ENCODE data around the gene KRTAP10-9. TPM values are rescaled to one million over a fixed set of nuclear protein-coding genes. Genes with fewer than 3 reads are reported as not detected.

KRTAP10-9 gene
- total and polyA plus RNA-seq, 4 donors = not detected

DNA sequence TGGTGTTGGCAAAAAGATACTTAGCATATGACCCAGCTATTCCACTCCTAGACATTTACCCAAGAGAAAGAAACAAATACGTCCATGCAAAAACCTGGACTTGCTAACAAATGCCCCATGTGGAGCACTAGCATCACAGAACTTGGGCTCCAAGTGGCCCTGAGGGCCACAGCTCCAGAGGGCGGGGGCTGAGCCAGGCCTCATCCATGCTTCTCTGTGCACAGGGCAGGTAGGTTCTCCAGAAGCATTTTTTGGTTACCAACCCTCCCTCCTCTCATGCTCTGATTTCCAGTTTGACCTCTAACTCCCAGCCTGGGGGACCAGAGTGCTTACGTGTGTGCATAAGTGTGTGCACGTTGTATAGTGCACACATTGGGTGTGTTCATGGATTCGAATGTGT lies 37.8 kb downstream of the KRTAP10-9 start:
- H3K9ac ChIP-seq (ENCODE audit: insufficient read depth in 1 of 2, low read length in 2 of 2) = no peak overlapping the region
- no peaks in the 10 kb centered on the region for H3K9me3 ChIP-seq (ENCODE audit: control insufficient read depth in 4 of 4, insufficient read depth in 3 of 4, low read length in 3 of 4)
- 89 to 91% methylated on average over 5 of the region's 5 CpGs for WGBS, 2 donors
- DNase-seq (no peak), ATAC-seq (ENCODE audit: insufficient read depth, low FRiP score) (no peak)
- H3K27me3 ChIP-seq (ENCODE audit: control insufficient read depth in 3 of 3, insufficient read depth in 3 of 3, low read length in 2 of 3) = no peaks in the 10 kb centered on the region
- TF ChIP-seq, protein P1, sequence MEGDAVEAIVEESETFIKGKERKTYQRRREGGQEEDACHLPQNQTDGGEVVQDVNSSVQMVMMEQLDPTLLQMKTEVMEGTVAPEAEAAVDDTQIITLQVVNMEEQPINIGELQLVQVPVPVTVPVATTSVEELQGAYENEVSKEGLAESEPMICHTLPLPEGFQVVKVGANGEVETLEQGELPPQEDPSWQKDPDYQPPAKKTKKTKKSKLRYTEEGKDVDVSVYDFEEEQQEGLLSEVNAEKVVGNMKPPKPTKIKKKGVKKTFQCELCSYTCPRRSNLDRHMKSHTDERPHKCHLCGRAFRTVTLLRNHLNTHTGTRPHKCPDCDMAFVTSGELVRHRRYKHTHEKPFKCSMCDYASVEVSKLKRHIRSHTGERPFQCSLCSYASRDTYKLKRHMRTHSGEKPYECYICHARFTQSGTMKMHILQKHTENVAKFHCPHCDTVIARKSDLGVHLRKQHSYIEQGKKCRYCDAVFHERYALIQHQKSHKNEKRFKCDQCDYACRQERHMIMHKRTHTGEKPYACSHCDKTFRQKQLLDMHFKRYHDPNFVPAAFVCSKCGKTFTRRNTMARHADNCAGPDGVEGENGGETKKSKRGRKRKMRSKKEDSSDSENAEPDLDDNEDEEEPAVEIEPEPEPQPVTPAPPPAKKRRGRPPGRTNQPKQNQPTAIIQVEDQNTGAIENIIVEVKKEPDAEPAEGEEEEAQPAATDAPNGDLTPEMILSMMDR (IDR thresholded peaks at IDR 0.05; ENCODE audit: control extremely low read depth, extremely low read depth) = no peak
- no peaks in the 10 kb centered on the region for H3K4me1 ChIP-seq (ENCODE audit: control insufficient read depth in 5 of 5, insufficient read depth in 5 of 5, low read length in 5 of 5)
- no peaks in the 10 kb centered on the region for H3K36me3 ChIP-seq (ENCODE audit: control insufficient read depth in 4 of 4, insufficient read depth in 4 of 4, low read length in 4 of 4)
- H3K4me3 ChIP-seq = no peak overlapping the region
- H3K27ac ChIP-seq (ENCODE audit: low read depth in 1 of 2, low read length in 1 of 2) = no peak overlapping the region

DNA sequence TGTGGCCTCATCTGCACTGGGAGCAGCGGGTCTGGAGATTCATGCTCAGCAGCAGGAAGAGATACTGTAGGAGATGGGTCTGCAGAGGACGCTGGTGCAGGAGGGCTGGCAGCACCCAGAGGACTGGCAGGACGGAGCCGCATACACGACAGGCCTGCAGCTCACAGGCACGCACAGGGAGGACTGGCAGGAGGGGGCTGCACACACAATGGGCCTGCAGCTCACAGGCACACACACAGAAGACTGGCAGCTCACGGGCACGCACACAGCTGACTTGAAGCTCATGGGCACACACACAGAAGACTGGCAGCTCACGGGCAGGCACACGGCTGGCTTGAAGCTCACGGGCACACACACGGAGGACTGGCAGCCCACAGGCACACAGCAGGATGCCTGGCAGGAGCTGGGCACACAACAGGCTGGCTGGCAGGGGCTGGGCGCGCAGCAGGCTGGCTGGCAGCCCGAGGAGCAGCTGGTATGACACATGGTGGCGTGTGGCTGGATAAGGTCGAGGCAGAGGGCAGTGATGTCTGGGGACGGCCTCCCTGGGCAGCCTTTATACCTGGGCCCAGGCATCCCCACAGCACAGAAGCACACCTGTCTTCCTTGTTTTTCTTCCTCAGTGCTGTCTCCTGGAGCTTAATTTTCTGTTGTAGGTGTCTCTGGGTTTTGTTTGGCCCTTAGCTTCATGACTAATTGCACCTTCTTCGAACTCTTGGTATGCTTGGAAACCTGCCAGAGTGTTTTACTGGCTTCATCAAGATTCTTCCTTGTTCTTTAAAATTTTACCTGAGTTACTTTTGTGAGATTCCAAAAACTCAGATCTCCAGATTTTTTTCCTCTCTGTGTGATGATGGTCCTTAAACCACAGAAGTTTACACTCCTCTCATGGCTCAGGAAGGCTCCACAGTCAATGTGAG lies 39.8 kb downstream of the KRTAP10-9 start, which contains the start of gene KRTAP12-2:
Gene KRTAP12-2, minus strand, starts transcription at position 527 of the 920 bp plus-strand sequence. Its CDS starts 41 bp downstream, at position 486.
- WGBS, 2 donors = 68 to 76% methylated on average over 19 of the region's 19 CpGs
- ATAC-seq (ENCODE audit: insufficient read depth, low FRiP score) = no peak
- H3K27ac ChIP-seq (ENCODE audit: low read depth in 1 of 2, low read length in 1 of 2) = no peak within 1 kb of the TSS

DNA sequence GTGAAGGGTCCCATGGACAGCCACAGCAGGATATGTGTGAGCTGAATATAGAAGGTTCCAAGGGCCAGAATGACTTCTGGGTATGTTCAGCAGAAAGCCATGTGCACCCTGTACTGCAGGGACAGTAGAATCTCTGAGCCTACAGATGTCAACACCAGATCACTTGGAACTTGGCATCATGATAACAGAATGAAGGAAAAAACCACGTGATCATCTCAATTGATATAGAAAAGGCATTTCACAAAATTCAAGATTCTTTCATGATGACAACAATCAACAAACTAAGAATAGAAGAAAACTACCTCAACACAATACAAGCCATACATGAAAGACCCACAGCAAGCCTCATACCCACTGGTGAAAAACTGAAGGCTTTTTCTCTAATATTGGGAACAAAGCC lies 40.7 kb downstream of the KRTAP10-9 start:
- Histone ChIP-seq H3K36me3 (ENCODE audit: control insufficient read depth in 4 of 4, insufficient read depth in 4 of 4, low read length in 4 of 4) (no peaks in the 10 kb centered on the region), H3K4me1 (ENCODE audit: control insufficient read depth in 5 of 5, insufficient read depth in 5 of 5, low read length in 5 of 5) (no peaks in the 10 kb centered on the region), H3K27me3 (ENCODE audit: control insufficient read depth in 3 of 3, insufficient read depth in 3 of 3, low read length in 2 of 3) (no peaks in the 10 kb centered on the region), H3K9ac (ENCODE audit: insufficient read depth in 1 of 2, low read length in 2 of 2) (no peak overlapping the region), H3K4me3 (no peak overlapping the region), H3K9me3 (ENCODE audit: control insufficient read depth in 4 of 4, insufficient read depth in 3 of 4, low read length in 3 of 4) (peaks cover 0 to 8% (median 3%) of the 10 kb centered on the region in 4 donors), H3K27ac (ENCODE audit: low read depth in 1 of 2, low read length in 1 of 2) (no peak overlapping the region)
- no peak for ATAC-seq (ENCODE audit: insufficient read depth, low FRiP score)
- WGBS, 2 donors = 77 to 92% methylated on average over 1 of the region's 1 CpG
- TF ChIP-seq, protein P1 (IDR thresholded peaks at IDR 0.05; ENCODE audit: control extremely low read depth, extremely low read depth) = no peak
- no peak for DNase-seq

More for the DNA sequence above, 39.8 kb downstream of the KRTAP10-9 start, which contains the start of gene KRTAP12-2:
- no peak for DNase-seq
- Histone ChIP-seq H3K36me3 (ENCODE audit: control insufficient read depth in 4 of 4, insufficient read depth in 4 of 4, low read length in 4 of 4) (no peaks in the 10 kb centered on the region), H3K4me3 (no peak within 1 kb of the TSS), H3K9ac (ENCODE audit: insufficient read depth in 1 of 2, low read length in 2 of 2) (no peak within 1 kb of the TSS), H3K27me3 (ENCODE audit: control insufficient read depth in 3 of 3, insufficient read depth in 3 of 3, low read length in 2 of 3) (no peaks in the 10 kb centered on the region), H3K9me3 (ENCODE audit: control insufficient read depth in 4 of 4, insufficient read depth in 3 of 4, low read length in 3 of 4) (peaks cover 0 to 8% (median 1%) of the 10 kb centered on the region in 4 donors), H3K4me1 (ENCODE audit: control insufficient read depth in 5 of 5, insufficient read depth in 5 of 5, low read length in 5 of 5) (no peaks in the 10 kb centered on the region)
- TF ChIP-seq, protein P1 (IDR thresholded peaks at IDR 0.05; ENCODE audit: control extremely low read depth, extremely low read depth) = no peak

Data from lung (tissue), 12 donors.